Measurements from ENCODE around the gene PDZD4.

PDZD4 gene

DNA sequence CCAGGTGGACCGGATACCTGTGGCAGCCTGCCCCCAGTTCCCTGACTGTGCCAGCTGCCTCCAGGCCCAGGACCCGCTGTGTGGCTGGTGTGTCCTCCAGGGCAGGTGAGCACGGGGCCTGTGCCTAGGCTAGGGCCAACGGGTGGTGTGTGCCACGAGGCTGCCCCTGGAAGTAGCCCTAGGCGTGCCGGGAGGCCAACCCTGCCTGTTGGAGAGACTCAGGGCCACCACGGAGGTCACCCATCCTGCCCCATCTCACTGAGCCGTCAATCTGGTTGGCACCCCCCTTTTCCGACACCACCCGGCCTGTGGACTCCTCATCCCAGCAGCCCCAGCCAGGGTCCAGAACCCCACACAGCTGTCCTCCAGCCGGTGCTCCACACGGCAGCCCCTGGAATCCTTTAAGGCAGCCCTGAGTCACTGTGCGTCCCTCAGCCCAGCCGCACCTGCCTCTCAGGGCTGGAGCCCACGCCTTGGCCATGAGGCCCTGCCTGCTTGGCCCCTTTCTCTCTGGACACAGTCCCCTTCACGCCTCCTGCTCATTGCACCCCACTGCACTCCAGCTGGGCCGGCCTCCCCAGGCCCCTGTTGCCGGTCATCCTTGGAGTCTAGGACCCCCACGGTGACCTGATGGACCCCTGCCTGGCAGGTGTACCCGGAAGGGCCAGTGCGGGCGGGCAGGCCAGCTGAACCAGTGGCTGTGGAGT, 61.0 kb downstream of the PDZD4 start:
- DNase-seq = no peak

DNA sequence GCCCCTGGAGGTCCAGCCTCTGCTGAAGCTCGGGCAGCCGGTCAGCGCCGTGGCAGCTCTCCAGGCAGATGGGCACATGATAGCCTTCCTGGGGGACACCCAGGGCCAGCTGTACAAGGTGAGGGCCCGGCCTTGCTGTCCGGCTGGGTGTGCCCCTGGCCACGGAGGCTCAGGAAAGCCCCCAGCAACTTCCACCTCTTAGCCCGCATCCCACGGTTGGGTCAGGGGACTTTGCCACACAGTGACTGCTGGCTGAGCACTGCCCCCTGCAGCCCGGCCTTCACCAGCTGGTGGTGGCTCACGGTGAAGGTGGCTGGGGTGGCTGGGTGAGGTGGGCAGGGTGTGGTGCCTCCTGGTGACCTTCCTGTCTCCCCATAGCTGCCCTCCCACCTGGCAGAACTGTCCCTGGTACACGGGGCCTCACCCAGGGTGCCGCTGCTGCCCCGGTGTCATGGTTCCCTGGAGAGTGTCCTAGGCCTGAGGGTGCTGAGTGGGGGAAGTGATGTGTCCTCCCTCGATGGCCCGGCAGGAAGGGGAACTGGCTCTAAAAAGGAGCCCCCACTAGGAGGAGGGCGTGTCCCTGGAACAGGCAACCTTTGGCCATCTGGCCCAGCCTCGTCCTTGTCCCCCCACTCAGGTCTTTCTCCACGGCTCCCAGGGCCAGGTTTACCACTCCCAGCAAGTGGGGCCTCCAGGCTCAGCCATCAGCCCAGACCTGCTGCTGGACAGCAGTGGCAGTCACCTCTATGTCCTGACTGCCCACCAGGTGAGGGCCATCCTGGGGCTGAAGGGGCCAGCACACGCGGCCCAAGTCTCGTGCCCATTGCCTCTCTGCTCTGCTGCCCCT, 61.8 kb downstream of the PDZD4 start:
- DNase-seq = no peak

DNA sequence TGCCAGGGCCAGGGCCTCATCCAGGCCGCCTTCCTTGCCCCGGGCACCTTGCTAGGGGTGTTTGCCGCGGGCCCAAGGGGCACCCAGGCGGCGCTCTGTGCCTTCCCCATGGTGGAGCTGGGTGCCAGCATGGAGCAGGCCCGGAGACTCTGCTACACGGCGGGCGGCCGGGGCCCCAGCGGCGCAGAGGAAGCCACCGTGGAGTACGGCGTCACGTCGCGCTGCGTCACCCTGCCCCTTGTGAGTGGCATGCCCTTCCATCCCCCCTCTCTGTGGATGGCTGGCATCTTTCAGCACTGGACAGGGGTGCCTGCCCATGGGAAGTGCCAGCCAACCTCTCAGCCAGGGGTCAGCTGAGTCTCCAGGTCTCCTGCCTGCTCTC, 62.7 kb downstream of the PDZD4 start:
- no peak for DNase-seq

DNA sequence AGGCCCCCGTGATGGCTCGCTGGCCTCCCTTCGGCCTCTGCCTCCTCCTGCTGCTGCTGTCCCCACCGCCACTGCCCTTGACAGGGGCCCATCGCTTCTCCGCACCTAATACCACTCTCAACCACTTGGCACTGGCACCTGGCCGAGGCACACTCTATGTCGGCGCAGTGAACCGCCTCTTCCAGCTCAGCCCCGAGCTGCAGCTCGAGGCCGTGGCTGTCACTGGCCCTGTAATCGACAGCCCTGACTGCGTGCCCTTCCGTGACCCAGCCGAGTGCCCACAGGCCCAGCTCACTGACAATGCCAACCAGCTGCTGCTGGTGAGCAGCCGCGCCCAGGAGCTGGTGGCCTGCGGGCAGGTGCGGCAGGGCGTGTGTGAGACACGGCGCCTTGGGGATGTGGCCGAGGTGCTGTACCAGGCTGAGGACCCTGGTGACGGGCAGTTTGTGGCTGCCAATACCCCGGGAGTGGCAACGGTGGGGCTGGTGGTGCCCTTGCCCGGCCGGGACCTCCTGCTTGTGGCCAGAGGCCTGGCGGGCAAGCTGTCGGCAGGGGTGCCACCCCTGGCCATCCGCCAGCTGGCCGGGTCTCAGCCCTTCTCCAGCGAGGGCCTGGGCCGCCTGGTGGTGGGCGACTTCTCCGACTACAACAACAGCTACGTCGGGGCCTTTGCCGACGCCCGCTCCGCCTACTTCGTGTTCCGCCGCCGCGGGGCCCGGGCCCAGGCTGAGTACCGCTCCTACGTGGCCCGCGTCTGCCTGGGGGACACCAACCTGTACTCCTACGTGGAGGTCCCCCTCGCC, 63.3 kb downstream of the PDZD4 start:
- no peak for DNase-seq

DNA sequence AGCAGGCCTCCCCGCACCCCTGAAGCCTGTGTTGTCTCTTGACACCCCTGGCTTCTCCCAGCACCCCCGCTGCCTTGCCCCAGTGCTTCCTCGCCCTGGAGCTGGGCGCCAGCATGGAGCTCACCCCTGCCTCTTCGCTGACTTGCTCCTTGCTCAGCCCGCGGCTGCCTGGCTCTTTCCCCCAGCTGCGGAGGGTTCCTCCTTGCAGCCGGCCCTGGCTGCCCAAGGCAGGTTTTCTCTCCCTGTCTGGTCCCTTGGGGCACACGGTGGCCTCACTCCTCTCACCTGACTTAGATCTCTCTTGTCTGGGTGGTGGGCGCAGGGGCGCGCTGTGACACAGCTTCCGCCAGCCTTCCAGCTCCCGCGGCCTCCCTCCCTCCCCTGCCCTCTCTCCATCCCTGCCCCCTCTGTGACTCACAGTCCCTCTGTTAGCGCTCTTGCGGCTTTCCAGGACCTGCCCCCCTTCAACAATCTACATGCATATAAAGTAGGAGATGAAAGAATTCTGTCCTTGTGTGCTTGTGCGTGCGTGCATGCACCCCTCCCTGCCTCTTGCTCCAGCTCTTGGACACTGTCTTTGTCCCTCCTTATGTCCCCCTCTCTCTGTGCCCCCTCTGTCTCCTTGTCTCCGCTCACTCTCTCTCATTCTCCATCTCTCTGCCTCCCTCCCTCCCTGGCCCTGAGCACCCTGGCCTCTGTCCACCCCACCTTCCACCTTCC, 64.1 kb downstream of the PDZD4 start:
- no peak for DNase-seq

DNA sequence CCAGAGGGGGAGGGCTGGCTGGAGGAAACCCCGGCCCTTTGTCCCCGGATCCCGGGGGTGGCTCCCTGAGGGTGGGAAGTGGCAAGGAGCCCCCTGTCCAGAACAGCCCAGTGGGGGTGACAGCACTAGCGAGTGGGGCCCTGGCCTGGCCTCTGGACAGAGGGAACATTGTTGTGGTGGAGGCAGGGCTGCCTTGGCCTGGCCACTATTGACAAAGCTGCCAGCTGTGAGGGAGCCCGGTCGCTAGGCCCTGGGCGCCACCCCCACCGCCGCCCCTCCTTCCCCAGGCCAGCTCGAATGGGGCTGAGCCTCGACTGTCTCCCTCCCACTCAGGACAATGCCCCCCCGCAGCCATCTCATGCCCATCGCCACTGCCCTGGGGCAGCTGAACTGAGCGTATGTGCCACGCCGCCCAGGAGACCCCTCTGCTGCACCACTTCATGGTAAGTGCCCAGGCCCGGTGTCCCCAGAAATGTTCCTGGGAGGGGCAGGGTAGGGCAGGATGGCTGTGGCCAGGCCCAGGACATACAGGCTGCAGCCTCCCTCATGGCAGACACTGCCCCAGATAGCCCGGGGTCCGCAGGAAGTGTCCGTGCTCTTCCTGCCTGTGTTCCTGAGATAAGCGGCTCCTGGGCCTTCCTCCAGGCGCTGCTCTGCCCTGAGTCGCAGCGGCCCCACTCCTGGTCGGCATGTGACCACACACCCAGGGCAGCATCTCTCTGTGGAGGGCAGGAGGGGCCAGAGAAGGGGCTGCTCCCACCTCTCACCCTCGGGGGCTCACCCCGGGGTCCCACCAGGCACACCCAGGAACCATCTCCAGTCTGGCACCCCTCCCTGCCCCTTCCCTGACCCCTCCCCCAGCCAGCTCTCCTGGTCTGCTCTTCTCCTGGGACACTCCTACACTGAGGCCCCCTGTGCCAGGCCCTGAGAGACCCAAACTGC, 64.9 kb downstream of the PDZD4 start:
- no peak for DNase-seq

DNA sequence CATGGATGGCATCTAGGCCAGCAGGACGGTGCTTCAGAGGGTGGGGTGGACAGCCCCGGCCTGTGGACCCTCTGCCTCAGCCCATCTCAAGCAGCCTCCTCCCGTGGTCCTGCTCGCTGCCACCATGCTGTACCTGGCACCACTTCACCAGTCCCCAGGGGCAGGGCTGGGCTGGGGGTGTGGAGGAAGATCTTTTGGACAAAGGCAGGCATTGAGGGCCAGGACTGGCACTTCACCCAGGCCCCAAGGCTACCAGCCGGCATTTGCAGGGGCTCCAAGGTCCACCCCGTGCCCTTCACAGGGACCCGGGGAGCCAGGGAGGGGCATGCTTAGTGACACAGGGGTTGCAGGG, 65.6 kb downstream of the PDZD4 start:
- DNase-seq = no peak

DNA sequence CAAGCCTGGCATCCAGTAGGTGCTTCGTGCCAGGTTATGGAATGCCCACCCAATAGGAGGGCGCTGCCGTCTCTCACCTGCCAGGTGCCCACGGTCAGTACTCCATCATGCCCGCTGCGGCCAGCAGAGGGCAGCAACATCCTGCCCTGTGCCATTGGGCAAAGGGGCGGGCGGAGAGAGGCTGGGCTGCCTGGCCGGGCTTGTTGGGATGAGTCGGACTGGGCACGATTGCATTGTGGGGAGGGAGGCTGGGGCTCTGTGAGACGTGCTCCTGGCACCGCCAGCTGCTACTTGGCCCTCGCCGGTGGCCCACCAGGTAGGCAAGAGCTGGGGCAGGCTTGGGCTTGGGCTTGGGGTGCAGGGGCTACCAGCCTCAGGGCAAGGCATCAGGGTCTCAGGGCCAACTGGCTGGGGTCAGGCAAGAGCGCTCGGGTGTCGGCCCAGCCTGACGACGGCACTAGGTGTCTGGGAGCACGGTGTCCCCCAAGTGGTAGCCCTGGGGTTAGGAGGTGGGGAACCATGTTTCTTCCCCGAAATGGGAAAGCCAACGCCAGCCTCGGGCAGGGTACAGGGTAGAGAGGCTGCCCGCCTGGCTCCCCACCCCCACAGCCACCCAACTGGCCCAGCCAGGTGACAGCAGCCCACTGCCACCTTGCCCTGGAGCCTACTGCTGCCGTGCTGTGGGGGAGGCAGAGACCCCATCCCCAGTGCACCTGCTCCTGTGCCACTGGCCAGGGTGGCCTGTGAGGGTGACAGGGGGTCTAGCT, 66.2 kb downstream of the PDZD4 start, which contains the start of gene PLXNB3:
TSS of gene PLXNB3 (plus strand) at position 261 of the 767 bp plus-strand sequence. CDS start 1,287 bp downstream, outside the sequence.
- DNase-seq = no peak

DNA sequence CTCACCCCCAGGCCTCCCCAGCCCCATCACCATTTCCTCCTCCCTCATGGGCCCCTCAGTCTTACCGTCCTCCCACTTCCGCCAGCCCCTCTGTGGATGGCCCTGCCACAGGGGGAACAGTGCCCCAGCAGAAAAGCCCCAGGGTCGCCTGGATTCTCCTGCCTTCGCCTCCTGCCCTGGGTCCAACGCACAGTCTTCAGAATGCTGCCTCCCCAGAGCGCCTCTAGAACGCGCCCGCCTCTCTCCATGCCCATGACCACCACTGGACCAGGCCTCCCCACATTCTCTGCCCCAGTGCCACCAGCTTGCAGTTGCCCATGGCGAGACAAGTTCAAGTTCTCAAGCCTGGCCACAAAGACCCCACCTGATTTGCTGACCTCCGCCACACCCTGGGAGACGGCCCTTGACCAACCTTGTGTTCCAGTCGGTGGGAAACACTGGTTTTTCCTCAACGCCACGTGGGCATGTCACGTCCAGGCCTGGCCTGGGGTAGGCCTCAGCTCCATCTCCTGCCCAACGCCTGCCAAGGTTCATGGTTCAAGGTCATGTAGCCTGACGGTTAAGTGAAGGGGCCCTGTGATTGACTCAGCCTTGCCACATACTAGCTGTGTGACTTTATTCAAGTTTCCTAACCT, 66.9 kb downstream of the PDZD4 start:
- DNase-seq = no peak

DNA sequence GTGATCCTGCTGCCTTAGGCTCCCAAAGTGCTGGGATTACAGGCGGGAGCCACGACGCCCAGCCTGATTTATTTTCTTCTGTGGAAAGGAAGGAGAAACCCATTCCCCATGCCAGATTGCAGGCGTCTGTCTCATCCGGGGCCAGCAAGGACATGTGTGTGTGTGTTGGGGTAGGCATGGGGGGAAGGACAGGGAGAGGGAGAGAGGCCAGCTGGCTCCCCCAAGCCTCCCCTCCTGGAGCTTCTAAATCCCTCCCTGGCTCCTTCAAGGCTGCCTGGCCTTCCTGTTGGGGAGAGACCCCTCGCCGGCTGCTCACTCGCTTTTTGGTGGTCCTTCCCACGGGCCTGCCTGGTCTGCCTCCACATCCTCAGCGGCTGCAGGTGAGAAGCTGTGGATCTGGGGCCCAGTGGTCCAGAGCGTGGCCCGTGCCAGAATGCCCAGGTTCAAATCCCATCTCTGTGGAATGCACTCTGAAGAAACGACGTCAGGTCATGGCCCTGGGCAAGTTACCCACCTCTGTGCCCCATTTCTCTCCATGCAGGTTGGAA, 67.6 kb downstream of the PDZD4 start:
- no peak for DNase-seq

DNA sequence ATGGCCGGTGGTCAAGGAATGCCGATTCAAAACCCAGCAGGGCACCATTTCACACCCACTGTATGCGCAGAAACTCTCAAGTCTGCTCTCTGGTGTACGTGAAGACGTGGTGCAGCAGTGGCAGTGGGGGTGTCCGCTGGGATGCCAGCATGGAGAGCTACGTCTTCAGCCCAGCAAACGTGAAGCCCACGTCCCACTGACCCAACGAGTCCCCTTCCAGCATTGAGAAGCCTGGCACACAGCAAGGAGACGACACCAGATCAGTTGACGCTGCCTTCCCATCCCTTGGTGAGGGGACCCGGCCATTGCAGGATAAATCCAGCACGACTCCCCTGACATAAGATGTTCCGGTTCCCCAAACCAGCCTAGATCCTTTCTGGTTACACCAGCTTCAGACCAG, 68.5 kb downstream of the PDZD4 start:
- DNase-seq = no peak

DNA sequence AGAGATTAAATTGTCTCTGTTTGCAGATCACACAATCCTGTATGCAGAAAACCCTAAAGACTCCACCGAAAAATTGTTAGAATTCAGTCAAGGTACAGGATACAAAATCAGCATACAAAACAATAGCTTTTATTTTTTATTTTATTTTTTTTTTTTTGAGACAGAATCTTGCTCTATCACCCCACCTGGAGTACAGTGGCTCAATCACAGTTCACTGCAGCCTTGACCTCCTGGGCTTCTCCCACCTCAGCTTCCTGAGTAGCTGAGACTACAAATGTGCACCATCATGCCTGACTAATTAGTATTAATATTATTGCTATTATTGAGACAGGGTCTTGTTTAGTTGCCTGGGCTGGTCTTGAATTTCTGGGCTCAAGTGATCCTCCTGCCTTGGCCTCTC, 75.2 kb downstream of the PDZD4 start:
- no peak for DNase-seq
